Bone marrow (tissue), 2 donors: ENCODE results near the gene LGI2.
"Not testable (repeated sequence)": the region's sequence is repeated elsewhere in the genome, so short reads cannot be mapped to it uniquely, and the experiment has no call there.

Source experiments
- DNase-seq, 2 donors: peaks; one replicate each; lab custom pipeline; 2025; lab: John Stamatoyannopoulos, UW

The LGI2 gene

GRCh38 chr4:25030277-25031076 is at the start of gene LGI2:
Gene LGI2 (minus strand): TSS chr4:25030946. CDS start chr4:25030693, 253 bp downstream.
- DNase-seq: no peak

GRCh38 chr4:25078523-25078922 is 47.8 kb upstream of the LGI2 start:
- no peak for DNase-seq

GRCh38 chr4:25076625-25077398 is 46.1 kb upstream of the LGI2 start:
- DNase-seq: no peak

GRCh38 chr4:25075851-25076250 is 45.1 kb upstream of the LGI2 start:
- no peak for DNase-seq

- no peak for DNase-seq
Observed at GRCh38 chr4:25075129-25075528, 44.4 kb upstream of the LGI2 start.

GRCh38 chr4:25070545-25070944 is 39.8 kb upstream of the LGI2 start:
- no peak for DNase-seq

GRCh38 chr4:25069014-25069413 is 38.3 kb upstream of the LGI2 start:
- DNase-seq: no peak

- DNase-seq: no peak
Observed at GRCh38 chr4:25068386-25068785, 37.6 kb upstream of the LGI2 start.

- no peak for DNase-seq
Observed at GRCh38 chr4:25065932-25066590, 35.3 kb upstream of the LGI2 start.

- DNase-seq: no peak
Observed at GRCh38 chr4:25065431-25065858, 34.7 kb upstream of the LGI2 start.

GRCh38 chr4:25064447-25064846 is 33.7 kb upstream of the LGI2 start:
- not testable (repeated sequence) for DNase-seq

- DNase-seq: no peak
Observed at GRCh38 chr4:25063116-25063515, 32.4 kb upstream of the LGI2 start.

GRCh38 chr4:25062098-25062497 is 31.4 kb upstream of the LGI2 start:
- no peak for DNase-seq

GRCh38 chr4:25061602-25062001 is 30.9 kb upstream of the LGI2 start:
- no peak for DNase-seq

- no peak for DNase-seq
Observed at GRCh38 chr4:25060963-25061340, 30.2 kb upstream of the LGI2 start.

GRCh38 chr4:25060241-25060962 is 29.7 kb upstream of the LGI2 start:
- no peak for DNase-seq

GRCh38 chr4:25059791-25060190 is 29.0 kb upstream of the LGI2 start:
- DNase-seq: no peak

- no peak for DNase-seq
Observed at GRCh38 chr4:25058796-25059195, 28.1 kb upstream of the LGI2 start.

GRCh38 chr4:25057299-25057698 is 26.6 kb upstream of the LGI2 start:
- no peak for DNase-seq

GRCh38 chr4:25052037-25052436 is 21.3 kb upstream of the LGI2 start:
- not testable (repeated sequence) for DNase-seq

- no peak for DNase-seq
Observed at GRCh38 chr4:25051534-25051933, 20.8 kb upstream of the LGI2 start.
